H7 (cell line): ENCODE measurements around the gene SMG6. TPM values are rescaled to one million over a fixed set of nuclear protein-coding genes. Genes with fewer than 3 reads are reported as not detected.
A peak's percentile ranks its signal among the peaks of the same experiment; 100 is the strongest.
"Not testable (repeated sequence)": the region's sequence is repeated elsewhere in the genome, so short reads cannot be mapped to it uniquely, and the experiment has no call there.

ENCODE experiments used
- DNase-seq: peaks from one replicate; pipeline ENCODE4 v3.0.0; 2012
- H3K27me3 ChIP-seq: 2 replicates; pipeline ENCODE4 v1.6.0; 2011; ENCODE audit warnings: mild to moderate bottlenecking, low read length; ENCODE audit not compliant: control insufficient read depth, insufficient read depth
- H3K36me3 ChIP-seq: replicated peaks from 2 replicates; pipeline ENCODE4 v1.5.1; 2011; ENCODE audit warnings: low read length; ENCODE audit not compliant: control insufficient read depth, insufficient read depth
- H3K4me3 ChIP-seq: 2 replicates; pipeline ENCODE4 v1.5.1; 2011; ENCODE audit warnings: low read depth, mild to moderate bottlenecking, control low read depth, low read length, moderate library complexity; ENCODE audit not compliant: insufficient read depth
- total RNA-seq: library from RNA; depleted of rRNA; stranded (reverse); fragments of >200 nt; shearing (Covaris generic); gene quantifications from 2 replicates; pipeline ENCODE4 v1.2.3, GENCODE V29; 2014

The SMG6 gene
- total RNA-seq, 1 experiment from 2014 or later, result 18.2 TPM

GRCh38 chr17:2283302-2283701 is 20.3 kb downstream of the SMG6 start:
- H3K27me3 ChIP-seq, result no peaks in the 10 kb centered on the region
- peaks cover 20% of the 10 kb centered on the region for H3K36me3 ChIP-seq
- H3K4me3 ChIP-seq, result no peak overlapping the region
- no peak for DNase-seq

GRCh38 chr17:2282297-2282873 is 21.2 kb downstream of the SMG6 start:
- Histone ChIP-seq H3K4me3 (no peak overlapping the region), H3K27me3 (no peaks in the 10 kb centered on the region), H3K36me3 (peaks cover 20% of the 10 kb centered on the region)
- DNase-seq, result peak; percentile 75

- no peaks in the 10 kb centered on the region for H3K27me3 ChIP-seq
- H3K4me3 ChIP-seq, result no peak overlapping the region
- no peak for DNase-seq
- H3K36me3 ChIP-seq, result peaks cover 20% of the 10 kb centered on the region
Measured at GRCh38 chr17:2279707-2280106, 23.9 kb downstream of the SMG6 start.

GRCh38 chr17:2277429-2278170 is 26.0 kb downstream of the SMG6 start:
- no peak overlapping the region for H3K4me3 ChIP-seq
- peaks cover 15% of the 10 kb centered on the region for H3K36me3 ChIP-seq
- no peak for DNase-seq
- H3K27me3 ChIP-seq, result no peaks in the 10 kb centered on the region

- no peak overlapping the region for H3K4me3 ChIP-seq
- peaks cover 2% of the 10 kb centered on the region for H3K36me3 ChIP-seq
- DNase-seq, result no peak
- no peaks in the 10 kb centered on the region for H3K27me3 ChIP-seq
Measured at GRCh38 chr17:2275722-2276121, 27.9 kb downstream of the SMG6 start.

- Histone ChIP-seq H3K4me3 (no peak overlapping the region), H3K36me3 (no peaks in the 10 kb centered on the region; the same call in none of the 2 replicates), H3K27me3 (no peaks in the 10 kb centered on the region)
- DNase-seq, result no peak
Measured at GRCh38 chr17:2274414-2274813, 29.2 kb downstream of the SMG6 start.

GRCh38 chr17:2271985-2272702 is 31.4 kb downstream of the SMG6 start:
- DNase-seq, result no peak
- no peak overlapping the region for H3K4me3 ChIP-seq
- H3K27me3 ChIP-seq, result no peaks in the 10 kb centered on the region
- no peaks in the 10 kb centered on the region; the same call in none of the 2 replicates for H3K36me3 ChIP-seq

GRCh38 chr17:2267354-2267753 is 36.2 kb downstream of the SMG6 start:
- Histone ChIP-seq H3K36me3 (peaks cover 1% of the 10 kb centered on the region; the same call in 1 of the 2 replicates), H3K27me3 (no peaks in the 10 kb centered on the region), H3K4me3 (no peak overlapping the region)
- no peak for DNase-seq

- Histone ChIP-seq H3K4me3 (no peak overlapping the region), H3K27me3 (no peaks in the 10 kb centered on the region), H3K36me3 (peaks cover 1% of the 10 kb centered on the region; the same call in 1 of the 2 replicates)
- DNase-seq, result no peak
Measured at GRCh38 chr17:2266865-2267228, 36.7 kb downstream of the SMG6 start.

GRCh38 chr17:2266045-2266864 is 37.3 kb downstream of the SMG6 start:
- DNase-seq, result no peak
- Histone ChIP-seq H3K36me3 (peaks cover 1% of the 10 kb centered on the region; the same call in 1 of the 2 replicates), H3K27me3 (no peaks in the 10 kb centered on the region), H3K4me3 (no peak overlapping the region)

- not testable (repeated sequence) for H3K27me3 ChIP-seq, H3K36me3 ChIP-seq, DNase-seq, H3K4me3 ChIP-seq
Measured at GRCh38 chr17:2265166-2265565, 38.4 kb downstream of the SMG6 start.

- DNase-seq, result no peak
- H3K36me3 ChIP-seq, result 0 out of 2 replicates have a peak, but pooled peaks cover 1% of the 10 kb centered on the region
- H3K27me3 ChIP-seq, result no peaks in the 10 kb centered on the region
- H3K4me3 ChIP-seq, result no peak overlapping the region
Measured at GRCh38 chr17:2264067-2264860, 39.3 kb downstream of the SMG6 start.

GRCh38 chr17:2263183-2264066 is 40.2 kb downstream of the SMG6 start:
- DNase-seq, result no peak
- H3K4me3 ChIP-seq, result no peak overlapping the region
- 0 out of 2 replicates have a peak, but pooled peaks cover 1% of the 10 kb centered on the region for H3K36me3 ChIP-seq
- no peaks in the 10 kb centered on the region for H3K27me3 ChIP-seq
